H9 (cell line): Measurements from ENCODE around the gene MCRIP2. TPM values are rescaled to one million over a fixed set of nuclear protein-coding genes. Genes with fewer than 3 reads are reported as not detected.

Source experiments
- DNase-seq: peaks from one replicate; pipeline ENCODE4 v3.0.0-alpha.2; 2017
- H2AFZ ChIP-seq: one replicate; pipeline ENCODE4 v1.6.1; 2013; ENCODE audit warnings: mild to moderate bottlenecking, low read length, control low read depth, moderate library complexity
- H2AK5ac ChIP-seq: 2 replicates; pipeline ENCODE4 v1.6.1; 2013; ENCODE audit warnings: low read length, control low read depth, mixed read lengths; ENCODE audit not compliant: insufficient read length
- H2BK120ac ChIP-seq: one replicate; pipeline ENCODE4 v1.6.1; 2013; ENCODE audit warnings: low read depth, mild to moderate bottlenecking, low read length, control low read depth, inconsistent platforms; ENCODE audit not compliant: poor library complexity, severe bottlenecking
- H2BK12ac ChIP-seq: 2 replicates; pipeline ENCODE4 v1.6.1; 2013; ENCODE audit warnings: low read length, control low read depth, mixed read lengths, low read depth; ENCODE audit not compliant: insufficient read length
- H2BK15ac ChIP-seq: 2 replicates; pipeline ENCODE4 v1.6.1; 2013; ENCODE audit warnings: low read depth, low read length, control low read depth
- H2BK20ac ChIP-seq: one replicate; pipeline ENCODE4 v1.6.1; 2013; ENCODE audit warnings: low read depth, mild to moderate bottlenecking, low read length, control low read depth, inconsistent platforms; ENCODE audit not compliant: poor library complexity, severe bottlenecking
- H2BK5ac ChIP-seq: 2 replicates; pipeline ENCODE4 v1.6.1; 2013; ENCODE audit warnings: low read length, control low read depth, mixed read lengths; ENCODE audit not compliant: insufficient read length
- H3K14ac ChIP-seq: 2 replicates; pipeline ENCODE4 v1.6.1; 2013; ENCODE audit warnings: low read length, control low read depth; ENCODE audit not compliant: insufficient read depth
- H3K18ac ChIP-seq: 2 replicates; pipeline ENCODE4 v1.6.1; 2013; ENCODE audit warnings: low read depth, mild to moderate bottlenecking, mixed read lengths, low read length, control low read depth; ENCODE audit not compliant: insufficient read length
- H3K23ac ChIP-seq: 2 replicates; pipeline ENCODE4 v1.6.1; 2013; ENCODE audit warnings: low read length, control low read depth, mixed read lengths, low read depth; ENCODE audit not compliant: insufficient read length
- H3K23me2 ChIP-seq: 2 replicates; pipeline ENCODE4 v1.6.1; 2013; ENCODE audit warnings: low read depth, mild to moderate bottlenecking, mixed read lengths, low read length, control low read depth; ENCODE audit not compliant: insufficient read length, poor library complexity, severe bottlenecking
- H3K27ac ChIP-seq: 2 replicates; pipeline ENCODE4 v1.5.1; 2013; ENCODE audit warnings: low read length, control low read depth, mixed read lengths, low read depth; ENCODE audit not compliant: insufficient read length
- H3K27me3 ChIP-seq: 2 replicates; pipeline ENCODE4 v1.6.1; 2013; ENCODE audit warnings: low read length, control low read depth, inconsistent platforms; ENCODE audit not compliant: insufficient read depth
- H3K4ac ChIP-seq: 2 replicates; pipeline ENCODE4 v1.6.1; 2013; ENCODE audit warnings: low read depth, mild to moderate bottlenecking, control low read depth, inconsistent platforms, low read length, moderate library complexity
- H3K4me1 ChIP-seq: 2 replicates; pipeline ENCODE4 v1.6.1; 2013; ENCODE audit warnings: low read length, control low read depth, inconsistent platforms; ENCODE audit not compliant: insufficient read depth
- H3K4me2 ChIP-seq: 2 replicates; pipeline ENCODE4 v1.6.1; 2013; ENCODE audit warnings: low read length, control low read depth, mixed read lengths; ENCODE audit not compliant: insufficient read length, insufficient read depth
- H3K56ac ChIP-seq: 2 replicates; pipeline ENCODE4 v1.6.1; 2013; ENCODE audit warnings: low read depth, mild to moderate bottlenecking, mixed read lengths, low read length, control low read depth; ENCODE audit not compliant: insufficient read length
- H3K79me1 ChIP-seq: 2 replicates; pipeline ENCODE4 v1.6.1; 2013; ENCODE audit warnings: low read depth, mild to moderate bottlenecking, moderate library complexity, low read length, control low read depth, inconsistent platforms; ENCODE audit not compliant: insufficient read depth, poor library complexity, severe bottlenecking
- H3K79me2 ChIP-seq: 2 replicates; pipeline ENCODE4 v1.6.1; 2013; ENCODE audit warnings: low read length, control low read depth, inconsistent platforms; ENCODE audit not compliant: insufficient read depth
- H3K9ac ChIP-seq: 2 replicates; pipeline ENCODE4 v1.6.1; 2013; ENCODE audit warnings: low read length, control low read depth, mixed read lengths; ENCODE audit not compliant: insufficient read length; ENCODE audit errors: extremely low read depth
- H3K9me3 ChIP-seq: one replicate; pipeline ENCODE4 v1.6.1; 2013; ENCODE audit warnings: low read depth, low read length, inconsistent platforms; ENCODE audit not compliant: control insufficient read depth
- H3T11ph ChIP-seq: one replicate; pipeline ENCODE4 v1.6.1; 2013; ENCODE audit warnings: mild to moderate bottlenecking, low read length, control low read depth, inconsistent platforms
- H4K20me1 ChIP-seq: one replicate; pipeline ENCODE4 v1.6.1; 2013; ENCODE audit not compliant: control insufficient read depth, insufficient read length, insufficient read depth
- H4K5ac ChIP-seq: 2 replicates; pipeline ENCODE4 v1.6.1; 2013; ENCODE audit warnings: low read depth, mild to moderate bottlenecking, mixed read lengths, low read length, control low read depth; ENCODE audit not compliant: insufficient read length
- H4K8ac ChIP-seq: replicated peaks from 2 replicates; pipeline ENCODE4 v1.6.1; 2013; ENCODE audit warnings: low read length, control low read depth, mixed read lengths, low read depth; ENCODE audit not compliant: insufficient read length
- H4K91ac ChIP-seq: 2 replicates; pipeline ENCODE4 v1.6.1; 2013; ENCODE audit warnings: low read depth, mild to moderate bottlenecking, moderate library complexity, mixed read lengths, low read length, control low read depth; ENCODE audit not compliant: insufficient read length
- H3K27ac Mint-ChIP-seq, 3 experiments: 2 replicates in 2 of 3; 3 replicates in 1 of 3; pipeline ENCODE4 v1.8.0; 2020 to 2021; ENCODE audit warnings: mixed read lengths in 3 of 3, mild to moderate bottlenecking in 1 of 3, moderate library complexity in 1 of 3
- H3K27me3 Mint-ChIP-seq: 2 replicates; pipeline ENCODE4 v1.8.0; 2021; ENCODE audit warnings: low read depth, mild to moderate bottlenecking, moderate library complexity, mixed read lengths
- H3K36me3 Mint-ChIP-seq, 3 experiments: 2 replicates in 2 of 3; 3 replicates in 1 of 3; pipeline ENCODE4 v1.8.0; 2020 to 2021; ENCODE audit warnings: low read depth in 3 of 3, mixed read lengths in 3 of 3; ENCODE audit not compliant: insufficient read depth in 1 of 3
- H3K4me1 Mint-ChIP-seq, 2 experiments: 2 replicates each; pipeline ENCODE4 v1.8.0; 2020; ENCODE audit warnings: mixed read lengths in 2 of 2
- H3K4me3 Mint-ChIP-seq, 2 experiments: 2 replicates in 1 of 2; 3 replicates in 1 of 2; pipeline ENCODE4 v1.8.0; 2020 to 2021; ENCODE audit warnings: mild to moderate bottlenecking in 2 of 2, mixed read lengths in 2 of 2, moderate library complexity in 1 of 2
- H3K9me3 Mint-ChIP-seq, 2 experiments: 2 replicates in 1 of 2; 3 replicates in 1 of 2; pipeline ENCODE4 v1.8.0; 2020; ENCODE audit warnings: mild to moderate bottlenecking in 2 of 2, mixed read lengths in 2 of 2, moderate library complexity in 1 of 2
- CTCF ChIP-seq: fragments of 200-600 bp; sonication (generic); conservative IDR thresholded peaks from 3 replicates; pipeline ENCODE4 v1.8.0; 2021; ENCODE audit warnings: antibody characterized with exemption, mild to moderate bottlenecking
- WGBS: extraction: QIAGEN DNeasy Blood & Tissue Kit; methylation state at CpG from one replicate; pipeline ENCODE4 v1.1.7; 2013; ENCODE audit warnings: missing lambda C conversion rate, low lambda C conversion rate, mixed read lengths; ENCODE audit not compliant: insufficient read length; ENCODE audit errors: extremely low coverage; 5-methylcytosine and 5-hydroxymethylcytosine counted together
- total RNA-seq: library from RNA; stranded (reverse); gene quantifications from 2 replicates; pipeline ENCODE4 v1.2.1, GENCODE V29; 2021

The MCRIP2 gene
- total RNA-seq, 1 experiment from 2014 or later, result 52.5 TPM

GRCh38 chr16:694187-694862, 52.7 kb downstream of the MCRIP2 start:
- Histone ChIP-seq H4K8ac (no peak overlapping the region), H4K5ac (no peak overlapping the region), H2AFZ (no peak overlapping the region), H3K79me2 (no peaks in the 10 kb centered on the region), H2BK20ac (no peak overlapping the region), H3K56ac (no peak overlapping the region), H3K23ac (no peak overlapping the region), H3K4me2 (peak overlapping the region; percentile 56), H3K4me1 (no peaks in the 10 kb centered on the region), H3K27ac (no peak overlapping the region), H3K79me1 (no peaks in the 10 kb centered on the region), H3K18ac (no peak overlapping the region), H3K14ac (no peak overlapping the region; the same call in 1 of the 2 replicates), H3K9me3 (no peaks in the 10 kb centered on the region), H3K23me2 (peaks cover 26% of the 10 kb centered on the region), H2BK5ac (no peak overlapping the region), H3K27me3 (peaks cover 14% of the 10 kb centered on the region), H3K4ac (no peak overlapping the region), H2AK5ac (no peak overlapping the region), H4K20me1 (no peaks in the 10 kb centered on the region), H2BK15ac (no peak overlapping the region), H4K91ac (no peak overlapping the region), H3T11ph (no peak overlapping the region), H2BK120ac (no peak overlapping the region), H3K9ac (no peak overlapping the region), H2BK12ac (no peak overlapping the region)
- Mint-ChIP-seq H3K9me3 (no peaks in the 10 kb centered on the region; a peak in 1 of 5 replicates), H3K4me3 (peak overlapping the region; percentile 59 to 85), H3K36me3 (no peaks in the 10 kb centered on the region), H3K4me1 (peaks cover 0 to 15% of the 10 kb centered on the region in 2 experiments; a peak in 3 of 4 replicates), H3K27ac (no peak overlapping the region), H3K27me3 (peaks cover 81% of the 10 kb centered on the region)
- no CpG with 5 or more reads among the region's 64 CpGs for WGBS
- TF ChIP-seq CTCF, result no peak
- peak; percentile 55 for DNase-seq
